Measurements from ENCODE around the gene ZNF850. TPM values are rescaled to one million over a fixed set of nuclear protein-coding genes. Genes with fewer than 3 reads are reported as not detected.

Gene ZNF850
- 10 to 100 TPM in 1 of 2 donors, 1 to 10 TPM in 1; 2.4 to 13.2 TPM for total RNA-seq

DNA sequence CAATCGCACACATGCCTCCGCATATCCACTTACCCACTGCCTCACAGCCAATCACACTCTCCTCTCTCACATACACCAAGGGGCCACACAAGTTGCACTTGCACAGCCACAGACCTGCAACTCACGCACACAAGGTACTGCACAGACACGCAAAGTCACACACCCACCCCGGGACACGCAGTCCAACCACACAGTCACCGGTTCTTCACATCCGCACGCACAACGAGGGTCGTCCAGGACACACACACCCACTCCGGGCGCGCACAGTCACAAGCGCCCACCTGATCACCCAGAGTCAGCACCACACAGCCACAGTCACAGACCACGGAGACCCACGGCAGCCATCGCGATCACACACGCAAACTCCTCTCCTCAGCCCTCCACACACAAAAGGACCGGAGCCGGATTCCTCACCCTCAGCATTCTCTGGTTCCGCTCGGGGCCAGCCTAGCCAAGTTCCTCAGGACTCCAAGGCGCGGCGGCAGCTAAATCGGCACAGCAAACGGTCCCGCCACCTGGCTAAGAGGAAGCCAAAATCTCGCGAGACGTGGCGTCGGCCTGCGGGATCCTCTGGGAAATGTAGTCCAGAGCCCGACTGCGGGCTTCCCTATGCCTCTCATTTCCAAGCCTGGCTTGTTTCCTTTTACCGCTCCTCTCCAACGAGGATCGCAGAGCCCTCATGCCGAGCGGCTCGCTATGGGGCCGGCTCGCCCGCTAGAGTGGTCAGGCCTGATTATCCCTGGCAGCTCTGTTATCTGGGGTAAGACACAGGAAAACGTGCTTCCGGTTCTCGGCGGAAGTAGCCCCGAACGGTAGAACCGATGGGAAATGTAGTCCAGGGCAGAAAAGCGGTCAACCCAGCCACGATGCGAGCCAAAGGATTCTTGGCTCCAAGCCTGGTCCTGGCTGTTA is at the start of gene ZNF850:
Gene ZNF850 (minus strand): TSS at position 497 of the 912 bp plus-strand sequence. CDS start 10,201 bp downstream, outside the sequence.
- peak within 1 kb of the TSS; percentile 83 for H3K4me3 ChIP-seq
- peak within 1 kb of the TSS; percentile 63 to 79 for H3K27ac ChIP-seq
- ATAC-seq (ENCODE audit: insufficient number of reproducible peaks, low FRiP score, low read depth) (peak; percentile 96), DNase-seq (ENCODE audit: low spot score) (peak; percentile 80)
- peaks cover 10% of the 10 kb centered on the region for H3K9me3 ChIP-seq
- no peak for TF ChIP-seq CTCF (IDR thresholded peaks at IDR 0.05)
- no peaks in the 10 kb centered on the region for H3K27me3 ChIP-seq (replicated peaks; ENCODE audit: insufficient read depth)
- H3K4me1 ChIP-seq (ENCODE audit: control insufficient read depth in 1 of 2, low read depth in 2 of 2) = peaks cover 5 to 22% of the 10 kb centered on the region in 2 donors
- H3K36me3 ChIP-seq = no peaks in the 10 kb centered on the region

DNA sequence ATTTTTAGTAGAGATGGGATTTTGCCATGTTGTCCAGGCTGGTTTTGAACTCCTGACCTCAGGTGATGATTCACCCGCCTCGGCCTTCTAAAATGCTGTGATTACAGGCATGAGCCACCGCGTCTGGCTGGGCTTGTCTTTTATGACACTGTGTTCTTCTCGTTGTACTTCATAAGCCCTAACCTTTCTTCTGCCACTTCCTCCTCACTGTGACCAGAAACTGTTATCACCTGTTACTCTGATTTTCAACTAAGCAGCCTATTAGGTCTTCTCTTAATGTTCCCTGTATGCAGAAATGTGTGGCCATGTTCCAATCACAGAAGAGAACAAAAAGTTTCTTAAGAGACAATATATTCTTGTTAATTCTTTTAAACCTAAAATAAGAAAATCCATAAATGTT is 49.2 kb upstream of the ZNF850 start:
- Histone ChIP-seq H3K36me3 (peaks cover 87% of the 10 kb centered on the region), H3K4me3 (no peak overlapping the region), H3K27me3 (replicated peaks; ENCODE audit: insufficient read depth) (no peaks in the 10 kb centered on the region), H3K4me1 (ENCODE audit: control insufficient read depth in 1 of 2, low read depth in 2 of 2) (no peaks in the 10 kb centered on the region), H3K9me3 (peaks cover 96% of the 10 kb centered on the region), H3K27ac (no peak overlapping the region)
- no peak for TF ChIP-seq CTCF (IDR thresholded peaks at IDR 0.05)
- no peak for DNase-seq (ENCODE audit: low spot score)
- ATAC-seq (ENCODE audit: insufficient number of reproducible peaks, low FRiP score, low read depth) = no peak

DNA sequence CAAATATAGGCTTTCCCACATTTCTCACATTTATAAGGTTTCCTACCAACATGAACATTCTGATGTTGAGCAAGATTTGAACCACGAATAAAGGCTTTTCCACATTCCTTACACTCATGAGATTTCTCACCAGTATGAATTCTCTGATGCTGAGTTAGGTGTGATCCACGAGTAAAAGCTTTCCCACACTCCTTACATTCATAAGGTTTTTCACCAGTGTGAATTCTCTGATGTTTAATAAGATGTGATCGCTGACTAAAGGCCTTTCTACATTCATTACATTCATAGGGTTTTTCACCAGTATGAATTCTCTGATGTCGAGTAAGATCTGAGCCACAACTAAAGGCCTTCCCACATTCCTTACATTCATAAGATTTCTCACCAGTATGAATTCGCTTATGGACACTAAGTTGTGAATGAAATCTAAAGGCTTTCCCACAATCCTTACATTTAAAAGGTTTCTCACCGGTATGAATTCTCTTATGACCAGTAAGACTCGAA is 46.6 kb upstream of the ZNF850 start:
- H3K36me3 ChIP-seq = peaks cover 89% of the 10 kb centered on the region

DNA sequence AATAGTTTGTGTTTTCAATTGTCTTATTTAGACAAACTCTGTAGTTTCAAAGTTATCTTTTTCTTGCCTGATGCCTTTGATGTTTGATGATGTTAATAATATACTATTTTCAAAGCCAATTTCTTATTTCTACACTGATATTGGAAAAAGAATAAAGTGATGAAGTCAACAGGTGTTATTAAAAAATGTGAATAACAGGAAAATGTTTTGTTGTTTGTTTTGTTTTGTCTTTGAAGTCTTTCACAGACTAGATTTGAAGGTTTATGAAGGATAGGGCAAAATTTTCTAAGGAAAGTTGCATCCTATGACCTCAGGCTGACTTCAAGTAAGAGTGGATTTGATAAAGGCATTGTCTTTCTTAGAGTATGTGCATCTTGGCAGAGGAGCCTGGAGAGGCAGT is 34.4 kb upstream of the ZNF850 start:
- Histone ChIP-seq H3K27me3 (replicated peaks; ENCODE audit: insufficient read depth) (no peaks in the 10 kb centered on the region), H3K4me1 (ENCODE audit: control insufficient read depth in 1 of 2, low read depth in 2 of 2) (no peaks in the 10 kb centered on the region), H3K4me3 (no peak overlapping the region), H3K36me3 (peaks cover 37% of the 10 kb centered on the region), H3K9me3 (peaks cover 80% of the 10 kb centered on the region), H3K27ac (no peak overlapping the region)
- DNase-seq (ENCODE audit: low spot score) (no peak), ATAC-seq (ENCODE audit: insufficient number of reproducible peaks, low FRiP score, low read depth) (no peak)
- no peak for TF ChIP-seq CTCF (IDR thresholded peaks at IDR 0.05)

More for the DNA sequence above, 46.6 kb upstream of the ZNF850 start:
- DNase-seq (ENCODE audit: low spot score) = no peak
- H3K27ac ChIP-seq = no peak overlapping the region
- H3K4me3 ChIP-seq = no peak overlapping the region
- TF ChIP-seq CTCF (IDR thresholded peaks at IDR 0.05) = no peak
- no peaks in the 10 kb centered on the region for H3K27me3 ChIP-seq (replicated peaks; ENCODE audit: insufficient read depth)
- no peak for ATAC-seq (ENCODE audit: insufficient number of reproducible peaks, low FRiP score, low read depth)
- peaks cover 100% of the 10 kb centered on the region for H3K9me3 ChIP-seq
- H3K4me1 ChIP-seq (ENCODE audit: control insufficient read depth in 1 of 2, low read depth in 2 of 2) = no peaks in the 10 kb centered on the region

DNA sequence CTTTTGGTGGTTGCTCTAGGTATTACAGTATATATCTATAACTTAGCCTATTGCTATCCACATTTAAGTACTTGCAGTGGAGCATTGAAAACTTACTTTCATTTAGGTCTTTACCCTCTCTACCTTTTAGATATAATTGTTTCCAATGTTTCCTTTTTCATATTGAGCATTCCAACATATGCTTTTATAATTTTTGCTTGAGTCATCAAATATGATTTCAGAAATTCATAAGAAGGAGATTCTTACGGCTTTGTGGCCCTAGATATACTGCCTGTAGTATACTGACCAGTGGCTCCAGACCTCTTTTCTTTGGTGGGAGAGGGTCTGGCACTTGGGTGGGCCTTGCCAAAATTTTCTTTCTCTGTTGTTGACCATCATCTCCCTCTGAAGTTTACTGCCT is 32.8 kb upstream of the ZNF850 start:
- H3K4me3 ChIP-seq = no peak overlapping the region
- peaks cover 46% of the 10 kb centered on the region for H3K36me3 ChIP-seq
- no peaks in the 10 kb centered on the region for H3K27me3 ChIP-seq (replicated peaks; ENCODE audit: insufficient read depth)
- H3K9me3 ChIP-seq = peaks cover 72% of the 10 kb centered on the region
- no peak for DNase-seq (ENCODE audit: low spot score)
- no peak for TF ChIP-seq CTCF (IDR thresholded peaks at IDR 0.05)
- no peak for ATAC-seq (ENCODE audit: insufficient number of reproducible peaks, low FRiP score, low read depth)
- no peaks in the 10 kb centered on the region for H3K4me1 ChIP-seq (ENCODE audit: control insufficient read depth in 1 of 2, low read depth in 2 of 2)
- no peak overlapping the region for H3K27ac ChIP-seq

All from thoracic aorta (tissue), 2 donors.